Dermis microvascular lymphatic vessel endothelial cell (primary cell): Measurements from ENCODE around the gene FREY1. TPM values are rescaled to one million over a fixed set of nuclear protein-coding genes. Genes with fewer than 3 reads are reported as not detected.
A peak's percentile ranks its signal among the peaks of the same experiment; 100 is the strongest.
"Not testable (repeated sequence)": the region's sequence is repeated elsewhere in the genome, so short reads cannot be mapped to it uniquely, and the experiment has no call there.

Source experiments
- DNase-seq, 2 donors: peaks; one replicate each; pipeline versions ENCODE4 v3.0.0 to v3.0.0-alpha.2; 2010; ENCODE audit warnings: low read depth in 2 of 2
- total RNA-seq: library from RNA; depleted of rRNA; stranded (reverse); fragments of >200 nt; gene quantifications from 2 replicates; pipeline ENCODE4 v1.2.1, GENCODE V29; 2014

FREY1 gene
- total RNA-seq, 1 donor from 2014 or later = 0.64 TPM

- no peak for DNase-seq
Observed at GRCh38 chr11:45915446-45915845, 8.4 kb upstream of the FREY1 start.

DNA sequence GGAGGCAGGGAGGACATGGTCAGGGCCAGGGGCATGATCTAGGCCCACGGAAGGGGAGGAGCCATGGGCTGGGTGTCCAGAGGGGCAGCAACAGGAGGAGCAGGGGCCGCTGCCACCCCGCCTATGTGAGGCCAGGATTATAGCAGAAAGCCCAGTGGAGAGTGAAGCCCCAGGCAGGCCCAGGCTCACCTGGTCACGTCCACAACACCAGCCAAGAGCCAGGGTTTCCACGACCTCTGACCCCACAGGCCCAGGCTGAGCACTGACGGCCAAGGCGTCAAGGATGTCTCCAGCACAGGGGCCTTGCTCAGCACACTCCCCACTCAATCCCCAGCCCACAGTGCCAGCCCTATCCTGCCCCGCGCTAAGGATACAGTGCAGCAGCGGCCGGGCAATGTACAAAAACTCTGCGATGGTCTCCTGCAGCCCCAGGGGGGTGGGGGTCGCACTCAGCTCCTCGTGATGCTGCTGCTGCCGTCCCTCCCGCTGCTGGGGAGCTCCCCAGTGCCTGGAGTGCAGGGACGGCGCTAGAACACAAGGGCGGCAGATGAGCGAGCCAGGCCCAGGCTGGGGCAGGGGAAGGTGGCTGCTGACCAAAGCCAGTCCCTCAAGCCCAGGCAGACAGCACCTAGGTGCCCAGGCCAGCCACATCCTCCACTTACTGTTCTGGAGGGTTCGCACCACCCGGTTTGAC lies 7.0 kb upstream of the FREY1 start:
- DNase-seq = no peak

DNA sequence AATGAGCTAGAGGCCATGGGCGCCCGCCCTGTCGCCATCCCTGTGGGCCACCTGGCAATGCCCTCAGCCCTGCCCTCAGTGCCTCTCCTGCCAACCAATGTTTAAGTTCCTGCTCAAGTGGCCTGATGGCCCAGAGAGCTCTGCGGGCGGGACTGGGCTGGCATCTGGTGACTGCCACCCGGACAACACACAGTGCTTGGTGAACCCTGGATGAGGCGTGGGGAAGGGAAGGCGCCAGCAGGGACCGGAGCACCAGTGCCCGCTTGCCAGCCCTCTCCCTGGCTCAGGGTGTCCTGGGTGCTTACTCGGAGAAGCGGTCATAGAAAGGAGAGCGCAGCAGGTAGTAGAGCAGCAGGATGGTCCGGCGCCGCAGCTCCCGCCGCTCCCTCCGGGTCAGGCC lies 6.4 kb upstream of the FREY1 start:
- DNase-seq = no peak

DNA sequence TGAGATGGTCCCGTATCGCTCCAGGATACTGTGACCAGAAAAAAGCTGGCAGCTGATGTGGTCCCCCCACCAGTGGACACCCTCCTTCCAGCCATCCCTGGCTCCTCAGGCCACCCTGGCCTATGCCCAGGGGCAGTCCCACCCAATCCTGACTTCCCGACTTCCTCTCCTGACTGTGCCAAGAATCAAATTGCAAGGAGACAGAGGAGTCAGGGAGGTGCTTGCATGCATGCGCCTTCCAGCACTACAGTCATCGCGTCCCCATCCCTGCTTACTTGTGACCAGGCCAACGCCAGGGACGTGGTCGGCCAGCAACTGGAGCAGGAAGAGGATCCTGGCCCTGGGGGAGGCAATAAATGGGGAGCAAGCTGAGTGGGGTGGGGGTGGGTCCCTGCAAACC lies 3.6 kb upstream of the FREY1 start:
- no peak for DNase-seq

GRCh38 chr11:45909594-45910475 lies 2.8 kb upstream of the FREY1 start:
- DNase-seq = no peak

DNA sequence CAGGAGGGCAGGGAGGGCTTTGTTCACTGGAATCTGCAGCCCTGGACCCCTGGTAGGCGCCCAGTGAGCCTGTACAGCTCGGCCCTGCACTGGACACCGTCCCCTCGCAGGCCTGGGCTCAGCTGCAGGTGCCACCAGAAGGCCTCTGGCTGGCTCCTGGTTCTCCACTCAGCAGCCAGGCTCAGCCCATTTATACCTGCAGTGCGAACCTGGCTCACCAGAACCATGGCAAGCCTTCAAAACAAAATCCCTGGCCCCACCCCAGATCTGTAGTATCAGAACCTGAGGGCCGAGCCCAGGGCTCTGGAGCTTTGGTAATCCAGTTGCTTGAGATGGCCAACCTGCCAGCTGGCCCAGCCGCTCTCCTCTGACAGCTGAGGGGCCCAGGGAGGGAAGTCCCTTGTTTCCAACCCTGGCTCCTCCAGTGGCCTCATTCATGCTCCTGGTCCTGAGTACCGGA lies 870 bp upstream of the FREY1 start:
- DNase-seq = no peak

DNA sequence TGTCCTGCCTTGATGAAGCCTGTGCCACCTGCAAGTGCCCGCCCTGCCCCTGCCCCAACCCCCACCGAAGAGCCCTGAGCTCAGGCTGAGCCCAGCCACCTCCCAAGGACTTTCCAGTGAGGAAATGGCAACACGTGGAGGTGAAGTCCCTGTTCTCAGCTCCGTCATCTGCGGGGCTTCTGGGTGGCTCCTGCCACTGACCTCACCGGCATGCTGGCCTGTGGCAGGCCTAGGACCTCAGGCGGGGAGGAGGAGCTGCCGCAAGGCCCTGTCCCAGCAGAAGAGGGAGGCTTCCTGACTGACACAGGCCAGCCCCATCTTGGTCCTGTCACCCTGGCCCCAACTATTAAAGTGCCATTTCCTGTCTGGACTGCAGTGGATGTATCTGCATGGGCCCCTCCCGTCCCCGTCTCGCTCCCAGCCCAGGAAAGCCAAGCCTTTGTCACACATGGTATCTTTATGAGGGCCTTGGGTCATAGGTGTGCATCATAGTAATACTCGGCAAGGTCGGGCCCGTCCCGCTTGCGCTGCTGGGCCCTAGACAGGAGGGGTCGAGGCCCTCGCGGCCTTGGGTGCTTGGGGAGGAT lies 882 bp downstream of the FREY1 start:
- no peak for DNase-seq

DNA sequence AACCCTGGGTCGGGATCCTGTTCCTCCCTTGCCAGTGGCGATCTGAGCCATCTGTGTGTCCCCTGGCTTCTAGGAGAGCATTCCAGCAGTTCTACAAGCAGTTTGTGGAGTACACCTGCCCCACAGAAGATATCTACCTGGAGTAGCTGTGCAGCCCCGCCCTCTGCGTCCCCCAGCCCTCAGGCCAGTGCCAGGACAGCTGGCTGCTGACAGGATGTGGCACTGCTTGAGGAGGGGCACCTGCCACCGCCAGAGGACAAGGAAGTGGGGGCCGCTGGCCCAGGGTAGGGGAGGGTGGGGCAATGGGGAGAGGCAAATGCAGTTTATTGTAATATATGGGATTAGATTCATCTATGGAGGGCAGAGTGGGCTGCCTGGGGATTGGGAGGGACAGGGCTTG lies 1.5 kb downstream of the FREY1 start:
- DNase-seq = not testable (repeated sequence)

GRCh38 chr11:45905095-45905494 lies 2.0 kb downstream of the FREY1 start:
- no peak for DNase-seq

- DNase-seq = no peak
Observed at GRCh38 chr11:45904309-45904915, 2.7 kb downstream of the FREY1 start.

- DNase-seq = no peak
Observed at GRCh38 chr11:45902452-45903380, 4.4 kb downstream of the FREY1 start.

- no peak for DNase-seq
Observed at GRCh38 chr11:45901626-45902025, 5.4 kb downstream of the FREY1 start.

GRCh38 chr11:45900916-45901617 lies 6.0 kb downstream of the FREY1 start:
- no peak for DNase-seq

DNA sequence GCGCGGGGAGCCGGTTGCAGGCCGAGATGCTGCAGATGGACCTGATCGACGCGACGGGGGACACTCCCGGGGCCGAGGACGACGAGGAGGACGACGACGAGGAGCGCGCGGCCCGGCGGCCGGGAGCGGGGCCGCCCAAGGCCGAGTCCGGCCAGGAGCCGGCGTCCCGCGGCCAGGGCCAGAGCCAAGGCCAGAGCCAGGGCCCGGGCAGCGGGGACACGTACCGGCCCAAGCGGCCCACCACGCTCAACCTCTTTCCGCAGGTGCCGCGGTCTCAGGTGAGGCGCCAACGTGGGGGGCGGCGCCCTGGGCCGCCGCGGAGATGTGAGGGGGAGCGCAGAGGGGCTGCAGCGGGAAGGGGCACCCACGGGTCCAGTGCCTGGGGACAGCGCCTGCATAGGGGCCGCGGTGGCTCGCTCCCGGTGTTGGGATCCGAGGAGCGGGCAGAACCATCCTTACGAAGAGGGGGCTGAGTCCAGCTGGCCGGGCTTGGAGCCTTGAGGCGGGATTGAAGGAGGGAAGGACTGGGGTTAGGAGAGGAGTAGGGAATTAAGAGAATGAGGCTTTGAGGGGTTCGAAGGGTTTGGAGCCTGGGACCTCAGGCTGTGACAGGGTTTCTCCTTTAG lies 6.8 kb downstream of the FREY1 start:
- DNase-seq = not testable (repeated sequence)

DNA sequence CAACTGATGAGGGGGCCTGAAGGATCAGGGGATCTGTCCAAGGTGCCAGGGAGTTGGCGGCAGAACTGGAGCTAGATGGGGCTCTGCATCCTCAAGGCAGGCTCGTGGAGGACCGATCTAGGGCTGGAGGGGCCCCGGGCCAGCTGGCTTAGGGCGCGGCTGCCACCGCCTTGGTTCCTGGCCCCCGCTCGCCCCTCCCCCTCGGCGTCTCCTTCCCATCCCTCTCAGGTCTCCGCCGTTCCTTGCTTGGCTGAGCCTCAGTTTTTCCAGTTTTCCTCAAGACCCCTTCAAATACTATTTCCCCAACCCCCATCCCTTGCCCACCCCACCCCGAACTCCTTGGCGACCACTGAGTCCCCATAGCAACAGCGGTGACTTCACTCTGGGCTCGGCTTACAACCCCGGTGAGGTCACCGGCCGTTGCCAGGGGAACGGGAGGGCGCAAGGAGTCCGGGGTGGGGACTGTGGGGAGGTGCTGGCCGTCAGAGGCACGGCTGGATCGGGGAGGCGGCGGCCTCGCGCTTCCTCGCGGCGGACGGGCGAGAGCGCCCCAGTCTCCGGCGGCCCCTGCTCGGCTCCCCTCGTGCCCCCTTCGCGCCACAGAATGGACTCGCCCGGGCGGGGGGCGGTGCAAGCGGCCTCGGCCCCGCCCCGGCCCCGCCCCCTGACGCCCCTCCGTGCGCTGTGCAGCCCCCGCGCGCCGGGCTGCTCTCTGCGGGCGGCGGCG lies 7.5 kb downstream of the FREY1 start:
- peak; percentile 62 to 69 for DNase-seq

- no peak for DNase-seq
Observed at GRCh38 chr11:45899086-45899447, 8.0 kb downstream of the FREY1 start.

DNA sequence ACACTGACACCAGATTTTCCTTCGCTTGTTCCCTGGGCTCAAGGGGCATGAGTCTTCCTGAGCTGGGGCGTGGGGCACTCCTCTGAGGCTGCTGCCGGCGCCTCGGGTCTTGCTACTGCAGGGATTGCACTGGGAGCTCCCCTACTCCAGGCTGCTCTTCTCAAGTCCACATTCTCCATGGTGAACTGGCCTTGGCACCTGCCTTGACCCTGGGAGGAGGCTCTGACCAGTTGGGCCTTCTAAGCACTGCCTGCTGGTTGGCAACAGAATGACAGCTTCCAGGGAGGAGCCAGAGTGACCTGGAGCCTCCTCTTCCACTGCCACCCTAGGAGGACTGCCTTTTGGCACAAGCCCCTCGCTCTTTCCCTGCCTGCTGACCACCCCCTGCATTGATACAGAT lies 9.5 kb downstream of the FREY1 start:
- DNase-seq = no peak

DNA sequence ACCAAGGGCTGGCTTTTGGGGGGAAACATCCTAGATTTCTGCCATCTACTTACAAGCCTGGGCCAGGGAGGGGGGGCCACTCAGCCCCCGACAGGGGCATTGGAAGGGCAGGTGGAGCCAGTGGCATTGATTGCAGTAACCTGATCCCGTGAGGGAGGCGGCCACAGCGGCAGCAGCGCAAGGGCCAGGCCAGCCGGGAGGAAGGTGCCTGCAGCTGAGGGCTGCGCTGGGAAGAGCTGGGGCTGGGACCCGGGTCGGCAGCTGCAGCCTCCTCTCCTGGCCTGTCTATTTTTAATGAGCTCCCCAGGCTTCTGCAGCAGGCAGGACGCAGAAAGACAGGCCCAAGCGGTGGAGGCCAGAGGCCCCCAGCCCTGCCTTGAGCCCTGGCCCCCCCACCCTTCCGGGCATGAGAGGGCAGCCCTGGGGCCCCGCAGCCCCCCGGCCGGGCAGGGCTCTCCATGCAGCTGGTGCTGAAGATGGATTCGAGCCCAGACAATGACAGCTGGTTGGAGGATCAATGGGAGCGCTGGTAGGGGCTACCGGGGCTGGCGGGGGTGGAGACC lies 10.6 kb downstream of the FREY1 start:
- DNase-seq = no peak
